CD4-positive, alpha-beta T cell (primary cell): ENCODE measurements around the gene ERN1. TPM values are rescaled to one million over a fixed set of nuclear protein-coding genes. Genes with fewer than 3 reads are reported as not detected.

Experiments used
- ATAC-seq: fragments of 200-7000 bp; cut with Tn5 transposase; one replicate; pipeline ENCODE4 v1.10.0; 2022; ENCODE audit warnings: mild to moderate bottlenecking; ENCODE audit not compliant: poor library complexity
- CTCF ChIA-PET: fragments of 350-600 bp; sonication (Branson Sonifier 250); formaldehyde crosslinking; loops from one replicate; lab custom pipeline; 2021; ENCODE audit warnings: antibody characterized with exemption, inconsistent platforms; lab: Charles Lee
- POLR2A ChIA-PET: fragments of 350-600 bp; sonication (Branson Sonifier 250); formaldehyde crosslinking; loops from one replicate; lab custom pipeline; 2021; ENCODE audit warnings: antibody characterized with exemption, inconsistent platforms; lab: Charles Lee
- DNase-seq, 14 experiments: peaks; one replicate each; pipeline ENCODE4 v3.0.0-alpha.2; 2013 to 2020; ENCODE audit warnings: mixed read lengths in 2 of 14
- H3K27ac ChIP-seq, 2 donors: one replicate each; pipeline versions ENCODE4 v1.5.1 to v1.7.0; 2013; ENCODE audit warnings: low read length in 2 of 2, low read depth in 1 of 2, mild to moderate bottlenecking in 1 of 2
- H3K27me3 ChIP-seq, 2 experiments: 1 replicate in 1 of 2; 2 replicates in 1 of 2; pipeline versions ENCODE4 v1.6.1 to v1.7.0; 2013; ENCODE audit warnings: low read length in 2 of 2, control low read depth in 1 of 2, mild to moderate bottlenecking in 1 of 2, moderate library complexity in 1 of 2; ENCODE audit not compliant: insufficient read depth in 2 of 2, control insufficient read depth in 1 of 2
- H3K36me3 ChIP-seq: one replicate; pipeline ENCODE4 v1.6.1; 2013; ENCODE audit warnings: low read length, control low read depth; ENCODE audit not compliant: insufficient read depth
- H3K4me1 ChIP-seq: one replicate; pipeline ENCODE4 v1.6.1; 2013; ENCODE audit warnings: low read length, control low read depth; ENCODE audit not compliant: insufficient read depth
- H3K4me3 ChIP-seq: one replicate; pipeline ENCODE4 v1.5.1; 2013; ENCODE audit warnings: mild to moderate bottlenecking, low read length, moderate library complexity
- H3K9me3 ChIP-seq, 2 experiments: 1 replicate in 1 of 2; 2 replicates in 1 of 2; pipeline versions ENCODE4 v1.6.1 to v1.7.0; 2013; ENCODE audit warnings: low read length in 2 of 2, mild to moderate bottlenecking in 2 of 2, control low read depth in 1 of 2, moderate library complexity in 1 of 2; ENCODE audit not compliant: control insufficient read depth in 1 of 2, insufficient read depth in 1 of 2
- H3K27ac Mint-ChIP-seq: one replicate; pipeline ENCODE4 v1.8.0; 2020; ENCODE audit warnings: mixed read lengths
- H3K27me3 Mint-ChIP-seq: one replicate; pipeline ENCODE4 v1.8.0; 2021; ENCODE audit warnings: mixed read lengths
- H3K36me3 Mint-ChIP-seq: one replicate; pipeline ENCODE4 v1.8.0; 2021; ENCODE audit warnings: low read depth, mixed read lengths
- H3K4me1 Mint-ChIP-seq: one replicate; pipeline ENCODE4 v1.8.0; 2021; ENCODE audit warnings: low read depth, mixed read lengths
- H3K4me3 Mint-ChIP-seq: one replicate; pipeline ENCODE4 v1.8.0; 2020; ENCODE audit warnings: mild to moderate bottlenecking, mixed read lengths
- H3K9me3 Mint-ChIP-seq: one replicate; pipeline ENCODE4 v1.8.0; 2020; ENCODE audit warnings: mixed read lengths
- intact Hi-C, 2 experiments: fragments of 100-400 bp; cut with DNase I in 1 of 2; cut with micrococcal nuclease in 1 of 2; formaldehyde crosslinking; loops; one replicate each; pipeline versions ENCODE4 v1.15.1 to v1.9.0; 2023 to 2025; cut with DNase I, micrococcal nuclease
- total RNA-seq, 174 experiments: library from RNA in 2 of 174; stranded (reverse) in 2 of 174; gene quantifications; one replicate each; pipeline ENCODE4 v1.2.3 and lab custom pipeline; 2021 to 2026
- TF ChIP-seq, protein P1 (sequence below): fragments of 200-600 bp; IDR thresholded peaks from one replicate; pipeline ENCODE4 v1.8.0; 2022; ENCODE audit warnings: antibody characterized with exemption, mild to moderate bottlenecking

The ERN1 gene
- total RNA-seq, 2 experiments from 2014 or later = 62.7 to 67.8 TPM

DNA sequence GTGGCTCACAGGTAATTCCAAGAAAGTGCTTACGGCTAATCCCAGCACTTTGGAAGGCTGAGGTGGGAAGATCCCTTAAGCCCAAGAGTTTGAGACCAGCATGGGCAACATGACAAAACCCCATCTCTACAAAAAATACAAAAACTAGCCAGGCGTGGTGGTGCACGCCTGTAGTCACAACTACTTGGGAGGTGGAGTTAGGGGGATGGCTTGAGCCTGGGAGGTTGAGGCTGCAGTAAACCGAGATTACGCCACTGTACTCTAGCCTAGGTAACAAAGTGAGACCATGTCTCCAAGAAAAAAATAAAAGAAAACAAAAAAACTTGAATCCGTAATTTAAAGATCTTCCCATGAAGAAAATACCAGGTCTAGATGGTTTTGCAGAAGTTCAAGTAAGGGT is 114.5 kb downstream of the ERN1 start:
- ATAC-seq = no peak
- peaks cover 82% of the 10 kb centered on the region for H3K4me1 Mint-ChIP-seq
- no peaks in the 10 kb centered on the region for H3K27me3 ChIP-seq
- H3K9me3 ChIP-seq = no peaks in the 10 kb centered on the region
- H3K9me3 Mint-ChIP-seq = no peaks in the 10 kb centered on the region
- ChIA-PET CTCF (interaction anchor here (3.5 kb wide), 1 partner anchor 12 kb away, joined by 93 read pairs; no protein-coding TSS in a partner anchor), POLR2A (no interaction called here)
- DNase-seq = no peak
- TF ChIP-seq, protein P1, sequence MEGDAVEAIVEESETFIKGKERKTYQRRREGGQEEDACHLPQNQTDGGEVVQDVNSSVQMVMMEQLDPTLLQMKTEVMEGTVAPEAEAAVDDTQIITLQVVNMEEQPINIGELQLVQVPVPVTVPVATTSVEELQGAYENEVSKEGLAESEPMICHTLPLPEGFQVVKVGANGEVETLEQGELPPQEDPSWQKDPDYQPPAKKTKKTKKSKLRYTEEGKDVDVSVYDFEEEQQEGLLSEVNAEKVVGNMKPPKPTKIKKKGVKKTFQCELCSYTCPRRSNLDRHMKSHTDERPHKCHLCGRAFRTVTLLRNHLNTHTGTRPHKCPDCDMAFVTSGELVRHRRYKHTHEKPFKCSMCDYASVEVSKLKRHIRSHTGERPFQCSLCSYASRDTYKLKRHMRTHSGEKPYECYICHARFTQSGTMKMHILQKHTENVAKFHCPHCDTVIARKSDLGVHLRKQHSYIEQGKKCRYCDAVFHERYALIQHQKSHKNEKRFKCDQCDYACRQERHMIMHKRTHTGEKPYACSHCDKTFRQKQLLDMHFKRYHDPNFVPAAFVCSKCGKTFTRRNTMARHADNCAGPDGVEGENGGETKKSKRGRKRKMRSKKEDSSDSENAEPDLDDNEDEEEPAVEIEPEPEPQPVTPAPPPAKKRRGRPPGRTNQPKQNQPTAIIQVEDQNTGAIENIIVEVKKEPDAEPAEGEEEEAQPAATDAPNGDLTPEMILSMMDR = no peak
- peak overlapping the region; percentile 100 for H3K27ac Mint-ChIP-seq
- H3K4me3 Mint-ChIP-seq = peak overlapping the region; percentile 57
- H3K36me3 ChIP-seq = peaks cover 27% of the 10 kb centered on the region
- peaks cover 68% of the 10 kb centered on the region for H3K36me3 Mint-ChIP-seq
- peak overlapping the region; percentile 98 to 99 for H3K27ac ChIP-seq
- intact Hi-C loops = no loop called here
- peak overlapping the region; percentile 97 for H3K4me3 ChIP-seq
- no peaks in the 10 kb centered on the region for H3K27me3 Mint-ChIP-seq
- peaks cover 50% of the 10 kb centered on the region for H3K4me1 ChIP-seq

DNA sequence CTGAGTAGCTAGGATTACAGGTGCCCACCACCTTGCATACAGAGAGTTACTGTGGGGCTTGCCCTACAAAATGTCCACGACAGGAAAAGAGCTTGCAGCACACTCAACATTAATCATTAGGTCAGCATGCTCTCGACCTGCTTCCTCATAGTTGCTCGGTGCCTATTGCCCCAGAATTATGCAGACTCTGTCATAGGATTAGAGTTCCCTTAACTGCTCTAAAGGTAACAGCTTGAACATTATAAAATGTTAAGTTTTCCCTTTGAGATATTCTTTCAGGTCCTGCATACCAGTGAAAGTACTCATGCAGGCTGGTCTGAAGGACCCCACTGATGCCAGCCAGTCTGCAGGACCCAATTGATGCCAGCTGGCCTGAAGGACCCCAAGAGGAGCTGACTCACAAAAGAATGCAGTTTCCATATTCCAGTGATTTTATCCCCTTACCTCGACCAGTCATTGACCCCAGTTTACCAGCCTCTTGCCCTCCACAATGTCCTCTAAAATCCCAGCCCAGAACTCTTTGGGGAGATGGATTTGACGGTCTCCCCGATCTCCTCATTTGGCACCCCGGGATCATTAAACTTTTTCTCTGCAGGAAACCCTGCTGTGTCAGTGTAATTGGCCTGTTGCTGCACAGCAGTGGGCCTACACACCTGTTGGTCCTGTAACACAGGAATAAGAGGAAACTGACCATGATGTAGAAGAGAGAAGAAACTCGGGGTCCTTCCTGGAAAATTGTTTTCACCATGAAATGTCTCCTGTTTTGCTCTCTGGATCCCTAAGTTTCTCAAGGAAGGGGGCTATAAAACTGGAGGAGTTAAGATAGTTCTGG is 120.2 kb downstream of the ERN1 start:
- POLR2A ChIA-PET = interaction anchor here (1.1 to 1.3 kb wide), 2 partner anchors 10 to 12 kb away, joined by 4 to 11 read pairs; partner anchors contain the start of genes ICAM2 and PRR29
- H3K4me3 Mint-ChIP-seq = no peak overlapping the region
- H3K36me3 Mint-ChIP-seq = peaks cover 81% of the 10 kb centered on the region
- H3K9me3 Mint-ChIP-seq = no peaks in the 10 kb centered on the region
- peaks cover 82% of the 10 kb centered on the region for H3K4me1 Mint-ChIP-seq
- ATAC-seq = no peak
- DNase-seq = no peak
- Histone ChIP-seq H3K36me3 (peaks cover 78% of the 10 kb centered on the region), H3K4me1 (peaks cover 76% of the 10 kb centered on the region), H3K9me3 (no peaks in the 10 kb centered on the region), H3K27me3 (no peaks in the 10 kb centered on the region), H3K4me3 (no peak overlapping the region), H3K27ac (peak overlapping the region in 1 of 2 donors; percentile 10)
- intact Hi-C loops = no loop called here
- peak overlapping the region; percentile 83 for H3K27ac Mint-ChIP-seq
- TF ChIP-seq, protein P1 = no peak
- CTCF ChIA-PET = interaction anchor here (0.8 to 4.7 kb wide), 3 partner anchors 10 to 19 kb away, joined by 3 to 19 read pairs (median 4); partner anchors contain the start of gene ICAM2
- H3K27me3 Mint-ChIP-seq = no peaks in the 10 kb centered on the region

DNA sequence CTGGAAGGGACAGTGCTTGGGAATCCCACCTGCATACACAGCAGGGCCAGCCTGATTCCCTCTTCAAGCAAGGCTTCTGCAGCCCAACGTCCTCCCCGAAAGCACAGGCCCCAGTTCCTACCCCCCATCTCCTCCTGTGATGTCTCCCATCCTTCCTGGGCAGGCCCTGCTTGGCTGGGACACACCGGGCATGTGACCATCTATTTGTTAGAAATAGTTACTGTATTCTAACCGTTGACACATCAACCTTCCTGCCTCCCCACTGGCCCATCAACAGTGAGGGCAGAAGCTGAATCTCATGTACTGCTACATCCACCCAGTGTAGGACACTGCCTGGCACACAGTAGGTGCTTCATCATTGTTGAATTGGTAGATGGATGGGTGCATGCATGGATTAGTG is 121.1 kb downstream of the ERN1 start:
- peaks cover 75% of the 10 kb centered on the region for H3K4me1 Mint-ChIP-seq
- Histone ChIP-seq H3K4me1 (peaks cover 69% of the 10 kb centered on the region), H3K27me3 (no peaks in the 10 kb centered on the region), H3K27ac (no peak overlapping the region), H3K36me3 (peaks cover 88% of the 10 kb centered on the region), H3K4me3 (no peak overlapping the region), H3K9me3 (no peaks in the 10 kb centered on the region)
- no peak for ATAC-seq
- H3K27ac Mint-ChIP-seq = peak overlapping the region; percentile 83
- TF ChIP-seq, protein P1 = no peak
- DNase-seq = no peak
- ChIA-PET CTCF (interaction anchor here (1.3 to 4.7 kb wide), 2 partner anchors 17 to 20 kb away, joined by 3 to 19 read pairs; no protein-coding TSS in a partner anchor), POLR2A (interaction anchor here (1.1 to 1.3 kb wide), 2 partner anchors 11 kb away, joined by 4 to 11 read pairs; partner anchors contain the start of genes ICAM2 and PRR29)
- no peaks in the 10 kb centered on the region for H3K9me3 Mint-ChIP-seq
- intact Hi-C loops = no loop called here
- no peak overlapping the region for H3K4me3 Mint-ChIP-seq
- H3K36me3 Mint-ChIP-seq = peaks cover 90% of the 10 kb centered on the region
- H3K27me3 Mint-ChIP-seq = no peaks in the 10 kb centered on the region
